SHP77 treated with DMSO at 0.1 percent for 48 hours (cell line): ENCODE data around the gene RASSF4.

Experiments used
- DNase-seq: peaks from one replicate; lab custom pipeline; 2025; lab: John Stamatoyannopoulos, UW

The RASSF4 gene

GRCh38 chr10:44959247-44960087 lies at the start of gene RASSF4:
TSS of gene RASSF4 (plus strand) at chr10:44959802. CDS start at chr10:44970203, 10,401 bp downstream.
- peak; percentile 52 for DNase-seq

- DNase-seq, result no peak
Measured at GRCh38 chr10:44909910-44910309, 49.7 kb upstream of the RASSF4 start.

GRCh38 chr10:44910602-44911001 lies 49.0 kb upstream of the RASSF4 start:
- no peak for DNase-seq

GRCh38 chr10:44911081-44911540 lies 48.5 kb upstream of the RASSF4 start, which contains the start of gene TMEM72:
TSS of gene TMEM72 (plus strand) at chr10:44911337. CDS start at chr10:44911513, 176 bp downstream.
- no peak for DNase-seq

GRCh38 chr10:44911951-44912350 lies 47.7 kb upstream of the RASSF4 start:
- DNase-seq, result no peak

GRCh38 chr10:44913350-44914081 lies 46.1 kb upstream of the RASSF4 start:
- no peak for DNase-seq

GRCh38 chr10:44914891-44915290 lies 44.7 kb upstream of the RASSF4 start:
- DNase-seq, result no peak

- no peak for DNase-seq
Measured at GRCh38 chr10:44916429-44916828, 43.2 kb upstream of the RASSF4 start.

GRCh38 chr10:44917848-44918247 lies 41.8 kb upstream of the RASSF4 start:
- DNase-seq, result no peak

- DNase-seq, result no peak
Measured at GRCh38 chr10:44920252-44920651, 39.4 kb upstream of the RASSF4 start.

- no peak for DNase-seq
Measured at GRCh38 chr10:44921061-44921460, 38.5 kb upstream of the RASSF4 start.

GRCh38 chr10:44921506-44921905 lies 38.1 kb upstream of the RASSF4 start:
- no peak for DNase-seq

GRCh38 chr10:44922021-44922420 lies 37.6 kb upstream of the RASSF4 start:
- no peak for DNase-seq

- no peak for DNase-seq
Measured at GRCh38 chr10:44922796-44923545, 36.6 kb upstream of the RASSF4 start.

- DNase-seq, result no peak
Measured at GRCh38 chr10:44923611-44924010, 36.0 kb upstream of the RASSF4 start.

GRCh38 chr10:44924261-44925040 lies 35.2 kb upstream of the RASSF4 start:
- DNase-seq, result no peak

GRCh38 chr10:44925224-44925623 lies 34.4 kb upstream of the RASSF4 start:
- DNase-seq, result no peak

GRCh38 chr10:44925811-44926750 lies 33.5 kb upstream of the RASSF4 start:
- no peak for DNase-seq

GRCh38 chr10:44926751-44927351 lies 32.8 kb upstream of the RASSF4 start:
- DNase-seq, result no peak

- DNase-seq, result no peak
Measured at GRCh38 chr10:44927352-44927751, 32.2 kb upstream of the RASSF4 start.
